H1 (cell line): Measurements from ENCODE around the gene STAG1. TPM values are rescaled to one million over a fixed set of nuclear protein-coding genes. Genes with fewer than 3 reads are reported as not detected.

Experiments used
- CTCF ChIA-PET: fragments of 300-600 bp; sonication (Branson Sonifier 250); formaldehyde crosslinking; loops from one replicate; lab custom pipeline; 2021; ENCODE audit not compliant: partially characterized antibody; lab: Charles Lee
- POLR2A ChIA-PET: fragments of 300-600 bp; sonication (Branson Sonifier 250); formaldehyde crosslinking; loops from one replicate; lab custom pipeline; 2021; ENCODE audit warnings: inconsistent platforms; ENCODE audit not compliant: partially characterized antibody; lab: Charles Lee
- DNase-seq, 2 experiments: peaks; one replicate each; pipeline versions ENCODE4 v3.0.0 to v3.0.0-alpha.2; 2010 to 2022; ENCODE audit warnings: low spot score in 2 of 2, low read depth in 1 of 2, mixed read lengths in 1 of 2
- FAIRE-seq: peaks from 2 replicates; lab custom pipeline; 2011; peaks lifted over from hg19 to GRCh38; lab: Jason Lieb, UNC
- H2AFZ ChIP-seq: 2 replicates; pipeline ENCODE4 v1.8.1; 2012; ENCODE audit warnings: low read length, inconsistent platforms
- H2AK5ac ChIP-seq: 2 replicates; pipeline ENCODE4 v1.6.1; 2013; ENCODE audit warnings: low read depth, low read length
- H2BK120ac ChIP-seq: replicated peaks from 2 replicates; pipeline ENCODE3; 2013; ENCODE audit warnings: low read depth, low read length, inconsistent platforms
- H2BK12ac ChIP-seq: 2 replicates; pipeline ENCODE4 v1.6.1; 2013; ENCODE audit warnings: low read depth, low read length
- H2BK15ac ChIP-seq: 2 replicates; pipeline ENCODE4 v1.6.1; 2013; ENCODE audit warnings: low read length
- H2BK20ac ChIP-seq: 2 replicates; pipeline ENCODE4 v1.6.1; 2013; ENCODE audit warnings: low read length
- H2BK5ac ChIP-seq: 2 replicates; pipeline ENCODE4 v1.6.1; 2013; ENCODE audit warnings: low read depth, low read length
- H3K14ac ChIP-seq: 2 replicates; pipeline ENCODE4 v1.6.1; 2013; ENCODE audit warnings: inconsistent platforms; ENCODE audit not compliant: insufficient read length
- H3K18ac ChIP-seq: 2 replicates; pipeline ENCODE4 v1.6.1; 2013; ENCODE audit warnings: low read length; ENCODE audit errors: extremely low read depth
- H3K23ac ChIP-seq: 2 replicates; pipeline ENCODE4 v1.6.1; 2013; ENCODE audit warnings: inconsistent platforms; ENCODE audit not compliant: insufficient read length
- H3K23me2 ChIP-seq: 2 replicates; pipeline ENCODE4 v1.6.1; 2013; ENCODE audit warnings: low read depth, low read length
- H3K27ac ChIP-seq: 2 replicates; pipeline ENCODE4 v1.6.1; 2011; ENCODE audit warnings: low read depth, low read length, inconsistent platforms
- H3K27me3 ChIP-seq, 4 experiments: replicated peaks in 1 of 4; 1 replicate in 1 of 4; 2 replicates in 3 of 4; pipeline versions ENCODE4 v1.6.1 to v1.8.1; 2011 to 2013; ENCODE audit warnings: low read length in 3 of 4, mild to moderate bottlenecking in 3 of 4, inconsistent platforms in 2 of 4, mixed read lengths in 2 of 4, moderate library complexity in 1 of 4; ENCODE audit not compliant: control insufficient read depth in 3 of 4, insufficient read depth in 3 of 4; ENCODE audit errors: extremely low read depth in 1 of 4
- H3K36me3 ChIP-seq, 4 experiments: 2 replicates each; pipeline versions ENCODE4 v1.6.1 to v1.8.1; 2011 to 2013; ENCODE audit warnings: mild to moderate bottlenecking in 4 of 4, low read length in 3 of 4, moderate library complexity in 2 of 4, control low read depth in 1 of 4, inconsistent platforms in 1 of 4; ENCODE audit not compliant: insufficient read depth in 4 of 4, control insufficient read depth in 2 of 4
- H3K4ac ChIP-seq: replicated peaks from 2 replicates; pipeline ENCODE3; 2013; ENCODE audit warnings: low read length, low read depth, mixed read lengths, inconsistent platforms; ENCODE audit not compliant: insufficient read length
- H3K4me1 ChIP-seq, 4 experiments: replicated peaks in 1 of 4; 1 replicate in 1 of 4; 2 replicates in 3 of 4; pipeline versions ENCODE4 v1.6.1 to v1.8.1; 2011 to 2013; ENCODE audit warnings: low read length in 3 of 4, inconsistent platforms in 2 of 4, mixed read lengths in 1 of 4; ENCODE audit not compliant: insufficient read depth in 4 of 4, control insufficient read depth in 3 of 4
- H3K4me2 ChIP-seq, 2 experiments: 2 replicates each; pipeline versions ENCODE4 v1.6.1 to v1.8.1; 2011 to 2013; ENCODE audit warnings: low read depth in 2 of 2, low read length in 2 of 2, control low read depth in 1 of 2, inconsistent platforms in 1 of 2, mild to moderate bottlenecking in 1 of 2; ENCODE audit not compliant: insufficient read depth in 1 of 2
- H3K4me3 ChIP-seq, 4 experiments: fragments of 200-600, 300-600 bp in 1 of 4; sonication (generic), shearing (Covaris generic), sonication (Bioruptor Twin) in 1 of 4; 2 replicates each; pipeline versions ENCODE4 v1.5.1 to v1.8.1; 2011 to 2016; ENCODE audit warnings: low read length in 4 of 4, low read depth in 3 of 4, control low read depth in 2 of 4, inconsistent platforms in 2 of 4, mild to moderate bottlenecking in 2 of 4, mixed read lengths in 1 of 4, moderate library complexity in 1 of 4; ENCODE audit not compliant: insufficient read depth in 2 of 4; ENCODE audit errors: extremely low read depth in 1 of 4
- H3K56ac ChIP-seq: replicated peaks from 2 replicates; pipeline ENCODE3; 2013; ENCODE audit warnings: low read depth, mild to moderate bottlenecking, mixed read lengths, low read length, inconsistent platforms; ENCODE audit not compliant: insufficient read length
- H3K79me1 ChIP-seq: 2 replicates; pipeline ENCODE4 v1.6.1; 2013; ENCODE audit warnings: low read depth, low read length, control low read depth
- H3K79me2 ChIP-seq, 2 experiments: 2 replicates each; pipeline versions ENCODE4 v1.6.1 to v1.8.1; 2012 to 2013; ENCODE audit warnings: low read length in 2 of 2, mild to moderate bottlenecking in 2 of 2, inconsistent platforms in 1 of 2; ENCODE audit not compliant: insufficient read depth in 2 of 2, control insufficient read depth in 1 of 2
- H3K9ac ChIP-seq, 4 experiments: replicated peaks in 1 of 4; 1 replicate in 1 of 4; 2 replicates in 3 of 4; pipeline versions ENCODE4 v1.6.1 to v1.8.1; 2011 to 2013; ENCODE audit warnings: low read depth in 3 of 4, low read length in 3 of 4, control low read depth in 2 of 4, mild to moderate bottlenecking in 2 of 4, moderate library complexity in 2 of 4, inconsistent platforms in 1 of 4; ENCODE audit errors: extremely low read depth in 1 of 4
- H3K9me3 ChIP-seq, 2 experiments: 2 replicates each; pipeline versions ENCODE4 v1.6.1 to v1.8.1; 2012 to 2013; ENCODE audit warnings: mild to moderate bottlenecking in 2 of 2, moderate library complexity in 2 of 2, control low read depth in 1 of 2, inconsistent platforms in 1 of 2, low read depth in 1 of 2, low read length in 1 of 2, mixed read lengths in 1 of 2; ENCODE audit not compliant: insufficient read depth in 2 of 2
- H4K20me1 ChIP-seq, 2 experiments: replicated peaks in 1 of 2; 2 replicates each; pipeline versions ENCODE3 to v1.8.1; 2011 to 2013; ENCODE audit warnings: inconsistent platforms in 2 of 2, low read length in 2 of 2, mild to moderate bottlenecking in 1 of 2; ENCODE audit not compliant: insufficient read depth in 2 of 2, control insufficient read depth in 1 of 2
- H4K5ac ChIP-seq: 2 replicates; pipeline ENCODE4 v1.6.1; 2013; ENCODE audit warnings: low read length, low read depth, mixed read lengths, inconsistent platforms; ENCODE audit not compliant: insufficient read length
- H4K8ac ChIP-seq: 2 replicates; pipeline ENCODE4 v1.8.0; 2013; ENCODE audit warnings: mild to moderate bottlenecking, moderate library complexity, low read length, inconsistent platforms; ENCODE audit not compliant: insufficient read depth; ENCODE audit errors: extremely low read depth
- H4K91ac ChIP-seq: replicated peaks from 2 replicates; pipeline ENCODE3; 2013; ENCODE audit warnings: low read length, mixed read lengths, inconsistent platforms; ENCODE audit not compliant: insufficient read length
- BACH1 ChIP-seq: IDR thresholded peaks from 2 replicates; pipeline ENCODE4 v1.6.1; 2012; ENCODE audit warnings: low read length, improper control_type of control experiment
- MAFK ChIP-seq: IDR thresholded peaks from 2 replicates; pipeline ENCODE4 v1.6.1; 2012; ENCODE audit warnings: low read depth, mild to moderate bottlenecking, improper control_type of control experiment, low read length
- RFX5 ChIP-seq: IDR thresholded peaks from 2 replicates; pipeline ENCODE4 v1.6.1; 2011; ENCODE audit warnings: low read depth, low read length, improper control_type of control experiment, borderline replicate concordance
- WGBS, 2 experiments: shearing (Covaris generic) in 1 of 2; methylation state at CpG; one replicate each; pipeline versions ENCODE4 v1.1.6 to v1.1.7; 2013 to 2015; ENCODE audit warnings: low lambda C conversion rate in 2 of 2, mixed read lengths in 2 of 2, inconsistent platforms in 1 of 2, low coverage in 1 of 2, missing lambda C conversion rate in 1 of 2; ENCODE audit not compliant: insufficient replicate concordance in 2 of 2, insufficient coverage in 1 of 2, insufficient read length in 1 of 2; ENCODE audit errors: extremely low coverage in 1 of 2, missing lambda C conversion rate in 1 of 2; 5-methylcytosine and 5-hydroxymethylcytosine counted together
- polyA plus RNA-seq, 7 experiments: library from polyadenylated mRNA; depleted of rRNA in 3 of 7; stranded (reverse) in 5 of 7; unstranded in 2 of 7; fragments of >200 nt in 5 of 7; fragments of 200-250 nt in 2 of 7; gene quantifications; 1 replicate in 5 of 7; 2 replicates in 1 of 7; 4 replicates in 1 of 7; pipeline versions ENCODE4 v1.2.1 to v1.2.3, GENCODE V29; 2011 to 2013; ENCODE audit warnings: missing spikeins in 2 of 7, mixed read lengths in 2 of 7
- total RNA-seq: library from RNA; stranded (reverse); fragmentation: NEBNext Ultra II Directional; extraction: Animal tissue kit (Norgen Biotek cat#: 25700); gene quantifications from 2 replicates; pipeline ENCODE4 v1.2.1, GENCODE V29; 2021

STAG1 gene
- total and polyA plus RNA-seq, 2 of the 8 experiments (the other 6 are each of a cell fraction or from before 2014, with no cell fraction given) = 4.6 to 23.4 TPM

GRCh38 chr3:136457793-136458192 lies 294.4 kb downstream of the STAG1 start:
- WGBS, 2 experiments = 97% methylated on average over 2 of the region's 2 CpGs; no CpG with 5 or more reads in 1 of the 2 experiments
- Histone ChIP-seq H3K79me2 (no peaks in the 10 kb centered on the region), H3K14ac (no peak overlapping the region), H3K18ac (no peak overlapping the region), H3K4ac (no peak overlapping the region), H3K9me3 (peaks cover 17 to 21% of the 10 kb centered on the region in 2 experiments), H4K91ac (no peak overlapping the region), H3K36me3 (peaks cover 0 to 9% (median 4%) of the 10 kb centered on the region in 4 experiments; a peak in 3 of 8 replicates), H2BK120ac (no peak overlapping the region), H3K23ac (no peak overlapping the region), H4K8ac (no peak overlapping the region), H3K4me3 (no peak overlapping the region), H2BK5ac (no peak overlapping the region), H3K27me3 (no peaks in the 10 kb centered on the region), H2AK5ac (no peak overlapping the region), H2AFZ (no peak overlapping the region), H4K20me1 (no peaks in the 10 kb centered on the region), H3K4me1 (no peaks in the 10 kb centered on the region), H2BK12ac (no peak overlapping the region), H3K9ac (no peak overlapping the region), H3K56ac (no peak overlapping the region), H3K79me1 (no peaks in the 10 kb centered on the region), H3K4me2 (no peak overlapping the region)
- ChIA-PET CTCF (no interaction called here), POLR2A (no interaction called here)
- no peak for DNase-seq
- FAIRE-seq = no peak
- TF ChIP-seq RFX5 (no peak), MAFK (peak; percentile 71; the same call in 1 of the 2 replicates), BACH1 (no peak)
- TF ChIP-seq, all 59 proteins: peak for 1
- no peak overlapping the region for H3K27ac ChIP-seq
- H3K23me2 ChIP-seq = no peaks in the 10 kb centered on the region
- H2BK20ac ChIP-seq = no peak overlapping the region
- H2BK15ac ChIP-seq = no peak overlapping the region
- H4K5ac ChIP-seq = no peak overlapping the region
